NCI-H2107 treated with DMSO at 0.1 percent for 48 hours (cell line): ENCODE results near the gene ABHD15.

Experiments
- DNase-seq: peaks from one replicate; lab custom pipeline; 2025; ENCODE audit not compliant: unreplicated experiment; lab: John Stamatoyannopoulos, UW

Gene ABHD15

GRCh38 chr17:29583324-29584248, 16.7 kb upstream of the ABHD15 start:
- DNase-seq, result no peak

GRCh38 chr17:29582772-29583171, 15.9 kb upstream of the ABHD15 start:
- DNase-seq, result no peak

GRCh38 chr17:29582254-29582765, 15.5 kb upstream of the ABHD15 start:
- no peak for DNase-seq

DNA sequence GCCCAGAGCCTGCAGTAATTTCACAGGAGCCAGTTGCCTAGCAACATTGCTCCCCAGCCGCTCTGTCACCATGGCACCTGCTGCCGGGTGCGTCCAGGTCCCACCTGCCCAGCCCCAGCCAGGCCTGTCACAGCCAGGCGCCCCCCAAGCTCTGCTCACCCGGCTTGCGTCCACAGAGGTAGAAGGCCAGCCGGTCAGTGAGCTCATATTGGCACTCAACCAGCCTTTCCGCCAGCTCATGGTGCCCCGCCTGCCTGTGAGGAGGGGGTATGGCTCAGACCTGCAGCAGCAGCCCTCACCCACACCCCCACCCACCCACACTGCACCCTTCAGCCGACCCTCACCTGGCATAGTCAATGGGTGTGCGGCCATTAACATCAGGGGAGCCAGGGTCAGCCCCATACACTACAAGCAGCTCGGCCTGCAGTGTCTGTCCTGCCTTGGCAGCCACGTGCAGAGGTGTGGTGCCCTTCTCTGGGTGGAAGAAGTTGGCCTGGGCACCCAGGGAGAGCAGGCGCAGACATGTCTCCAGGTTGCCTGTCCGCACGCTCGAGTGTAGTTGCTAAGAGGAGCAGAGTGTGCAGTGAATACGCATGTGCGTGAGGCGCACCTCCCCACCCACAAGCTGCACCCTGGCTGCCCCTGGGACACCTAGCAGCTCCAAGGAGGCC, 14.9 kb upstream of the ABHD15 start:
- no peak for DNase-seq

DNA sequence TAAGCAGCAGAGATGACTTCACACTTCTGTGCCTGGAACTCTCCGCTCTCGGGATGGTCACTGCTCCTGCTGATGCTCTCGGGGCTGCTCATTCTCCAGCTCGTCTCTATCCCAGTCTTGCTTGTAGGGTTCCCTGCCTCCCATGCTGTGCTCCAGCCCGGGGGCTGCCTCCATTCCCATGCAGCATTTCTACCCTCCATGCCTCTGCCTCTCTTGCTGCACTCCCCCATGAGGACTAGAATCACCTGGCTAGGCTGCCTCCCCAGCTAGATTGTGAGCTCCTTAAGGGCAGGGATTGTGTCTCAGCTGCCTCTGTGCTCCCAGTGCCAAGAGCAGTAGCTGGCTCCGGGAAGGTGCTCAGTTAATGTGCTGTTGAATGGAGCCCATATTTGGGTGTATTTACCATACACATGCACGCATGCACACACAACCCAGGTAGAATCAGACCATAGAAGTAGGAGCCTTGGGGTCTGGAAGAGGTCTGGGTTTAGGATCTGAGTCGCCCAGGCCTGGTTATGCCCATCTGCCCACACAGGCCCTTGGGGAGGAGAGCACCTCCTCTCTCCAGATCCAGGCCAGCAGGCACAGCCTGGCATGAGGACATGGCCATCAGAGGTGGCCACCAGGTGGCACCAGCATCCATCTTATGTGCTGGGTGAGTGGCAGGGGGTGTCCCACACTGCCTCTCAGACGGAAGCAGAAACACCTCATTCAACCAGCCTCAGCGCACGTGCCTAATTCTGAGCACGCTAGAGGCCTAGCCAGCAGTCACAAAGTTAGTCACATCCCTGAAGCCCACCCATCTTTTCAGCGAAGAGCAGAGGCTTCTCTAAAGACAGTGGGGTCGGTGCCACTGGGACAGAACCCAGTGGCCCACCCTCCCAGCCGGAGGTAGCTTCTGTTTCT, 13.3 kb upstream of the ABHD15 start:
- peak; percentile 47 for DNase-seq

DNA sequence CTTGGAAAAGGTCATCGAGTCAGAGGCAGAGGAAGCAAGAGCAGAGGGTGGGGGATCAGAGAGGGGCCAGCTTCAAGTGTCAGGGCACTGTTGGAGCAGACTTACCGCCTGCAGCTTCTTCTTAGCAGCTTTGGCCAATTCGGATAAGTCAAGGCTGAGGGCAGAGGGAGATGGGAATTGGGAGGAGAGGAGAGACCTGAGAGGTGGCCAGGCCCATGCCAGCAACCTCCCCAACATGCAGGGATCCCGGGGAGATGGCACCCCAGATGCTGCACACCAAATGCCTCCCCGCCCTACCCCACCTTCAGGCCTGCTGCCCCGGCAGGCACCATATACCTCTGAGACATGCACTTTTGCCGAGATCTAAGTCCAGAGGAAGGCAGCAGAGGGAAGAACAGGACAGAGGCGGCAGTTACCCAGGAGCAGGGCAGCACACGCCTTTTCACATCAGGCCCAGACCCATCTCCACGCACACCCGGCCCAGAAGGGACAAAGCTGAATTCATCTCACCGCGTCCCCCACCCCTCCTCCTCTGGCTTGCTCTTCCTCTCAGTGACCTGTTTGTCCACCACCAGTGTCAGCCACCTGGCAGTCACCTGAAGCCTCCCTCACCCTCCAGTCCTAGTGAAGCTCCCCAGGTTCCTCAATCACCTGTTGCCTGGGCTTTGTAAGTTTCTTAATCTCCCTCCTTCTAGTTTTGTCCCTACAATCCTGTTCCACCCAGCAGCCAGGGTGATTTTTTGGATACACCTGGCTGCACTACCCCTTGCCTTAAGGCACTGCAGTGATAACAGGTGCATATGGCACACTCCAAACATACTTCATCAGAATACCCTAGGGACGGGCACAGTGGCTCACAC, 12.0 kb upstream of the ABHD15 start:
- DNase-seq, result no peak

GRCh38 chr17:29577385-29578211, 10.8 kb upstream of the ABHD15 start:
- no peak for DNase-seq

- no peak for DNase-seq
These were observed 10.1 kb upstream of the ABHD15 start for GRCh38 chr17:29577001-29577370.

DNA sequence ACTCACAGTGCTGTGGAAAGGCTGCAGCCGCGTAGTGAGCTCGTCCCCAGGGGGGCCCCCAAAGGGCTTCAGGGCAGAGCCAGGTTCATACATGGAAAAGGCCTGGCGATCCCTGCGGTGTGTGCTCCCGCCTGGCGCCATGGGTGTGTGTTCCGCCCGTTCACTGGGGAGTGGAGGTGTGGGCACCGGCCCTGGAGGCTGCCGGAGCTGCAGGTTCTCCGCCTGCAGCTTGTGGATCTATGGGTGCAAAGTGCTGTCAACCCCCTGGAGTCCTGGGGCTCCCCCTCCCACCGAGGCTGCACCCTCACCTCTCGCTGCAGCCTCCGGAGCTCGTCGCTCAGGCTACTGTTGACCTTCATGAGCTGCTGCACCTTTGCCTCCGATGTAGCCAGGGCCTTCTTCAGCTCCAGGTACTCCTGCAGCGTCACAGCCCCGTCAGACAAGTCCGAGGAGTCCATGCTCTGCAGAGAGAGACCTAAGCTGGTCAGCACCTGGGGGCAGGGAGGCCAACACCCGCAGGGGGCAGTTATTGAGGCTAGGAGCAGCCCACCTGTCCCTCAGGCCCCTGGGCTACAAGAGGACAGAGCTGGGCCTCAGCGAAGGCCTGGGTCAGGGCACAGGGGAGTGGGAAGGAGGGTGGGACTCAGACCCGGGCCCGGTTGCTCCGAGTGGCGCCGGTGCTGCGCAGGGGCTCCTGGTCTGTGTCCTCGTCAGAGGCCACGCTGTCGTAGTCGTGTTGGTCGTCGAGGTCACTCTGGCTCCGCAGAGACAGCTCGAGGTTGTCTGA, 9.6 kb upstream of the ABHD15 start:
- DNase-seq, result no peak

GRCh38 chr17:29575511-29576213, 8.8 kb upstream of the ABHD15 start:
- no peak for DNase-seq

DNA sequence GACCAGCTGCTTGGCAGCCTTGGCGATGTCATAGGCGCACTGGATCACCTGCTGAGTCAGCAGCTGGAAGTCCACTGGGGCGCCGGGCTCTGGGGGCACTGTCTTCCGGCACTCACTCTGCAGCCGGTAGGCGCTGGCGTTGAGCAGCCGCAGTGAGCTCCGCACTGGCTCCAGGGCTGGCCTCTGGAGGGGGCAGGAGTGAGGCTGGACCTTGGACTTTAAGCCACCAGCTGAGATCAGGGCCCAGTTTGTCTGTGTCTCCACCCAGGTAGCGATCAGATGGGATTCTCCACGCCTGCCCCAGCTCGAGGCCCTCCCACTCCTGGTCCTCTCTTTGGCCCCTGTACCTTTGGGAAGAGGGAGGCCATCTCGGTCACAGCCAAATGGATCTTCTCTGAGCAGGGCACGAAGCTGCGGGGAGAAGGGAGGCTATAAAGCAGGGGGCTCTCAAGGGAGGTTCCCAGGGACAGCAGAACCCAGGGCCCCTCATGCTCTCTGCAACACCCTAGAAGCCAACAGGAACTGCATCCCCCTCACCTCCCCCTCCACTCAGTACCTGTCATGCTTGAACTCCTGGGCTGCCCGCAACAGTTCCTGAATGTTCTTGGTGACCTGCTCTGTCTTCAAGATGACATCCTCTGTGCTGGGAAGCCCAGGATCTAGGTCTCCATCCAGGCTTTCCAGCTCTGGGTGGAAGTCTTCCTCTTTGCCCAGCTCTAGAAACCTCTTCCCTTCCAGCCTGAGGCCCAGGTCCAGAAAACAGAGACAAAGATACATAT, 8.1 kb upstream of the ABHD15 start:
- no peak for DNase-seq

DNA sequence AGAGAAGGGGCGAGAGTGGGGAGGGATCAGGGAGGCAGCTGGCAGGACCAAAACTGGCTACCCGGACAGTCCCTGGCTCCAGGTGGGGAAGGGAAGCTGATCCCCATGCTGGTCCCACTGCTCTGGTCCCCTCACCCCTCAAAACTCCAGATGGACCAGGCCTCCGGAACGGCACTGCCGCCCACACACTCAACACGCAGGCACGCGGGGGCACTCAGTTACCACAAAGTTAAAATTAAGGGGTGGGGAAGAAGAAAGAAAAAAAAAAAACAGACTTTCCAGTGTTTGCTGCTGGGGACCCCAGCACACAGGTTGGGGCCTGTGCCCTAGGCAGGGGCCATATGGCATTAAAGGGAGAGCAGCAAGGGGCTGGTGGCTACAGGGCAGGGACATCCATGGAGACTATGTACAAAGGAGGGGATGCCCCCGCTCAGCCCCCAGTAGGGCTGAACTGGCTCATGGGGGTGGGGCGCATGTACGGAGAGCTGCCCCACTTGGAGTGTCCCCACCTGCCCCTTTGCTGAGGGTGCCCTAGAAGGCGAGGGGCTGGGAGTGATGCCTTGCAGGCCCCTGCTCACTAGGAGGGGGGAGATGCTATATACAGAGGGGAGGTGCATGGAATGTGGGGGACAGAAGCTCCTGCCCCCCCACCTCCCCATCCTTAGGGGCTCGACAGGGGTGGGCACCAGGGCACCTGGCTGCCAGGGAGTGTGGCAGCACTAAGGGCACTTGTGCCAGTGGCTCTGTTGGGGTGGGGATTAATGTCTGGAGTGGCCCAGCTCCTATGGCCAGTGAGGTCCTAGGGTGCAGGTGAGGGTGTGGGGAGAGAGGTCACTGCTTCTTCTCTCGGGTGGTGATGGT, 7.3 kb upstream of the ABHD15 start:
- no peak for DNase-seq

DNA sequence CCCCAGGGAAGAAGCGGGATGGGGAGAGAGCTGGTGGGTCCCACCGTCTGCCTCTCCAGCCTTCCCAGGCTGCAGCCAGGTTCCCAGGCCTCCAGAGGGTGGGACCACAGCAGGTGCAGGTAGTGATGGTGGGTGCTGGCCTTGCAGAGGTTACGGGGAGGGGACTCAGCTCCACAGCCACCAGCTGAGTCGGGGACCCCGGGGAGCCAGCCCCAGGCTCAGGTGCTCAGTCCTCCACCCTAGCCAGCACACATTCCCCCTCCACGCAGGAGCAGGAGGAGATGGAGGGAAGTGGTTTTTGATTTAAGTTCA, 6.7 kb upstream of the ABHD15 start:
- DNase-seq, result no peak

- no peak for DNase-seq
These were observed 6.1 kb upstream of the ABHD15 start for GRCh38 chr17:29572691-29573557.

- no peak for DNase-seq
These were observed 5.2 kb upstream of the ABHD15 start for GRCh38 chr17:29571883-29572681.
